K562 (cell line): Measurements from ENCODE around the gene SRGN. TPM values are rescaled to one million over a fixed set of nuclear protein-coding genes. Genes with fewer than 3 reads are reported as not detected.

ENCODE experiments used
- ARID2 ChIP-seq: fragments of 450-650 bp; IDR thresholded peaks from 2 replicates; pipeline ENCODE4 v1.6.1; 2017; ENCODE audit warnings: antibody characterized with exemption, mild to moderate bottlenecking
- E4F1 ChIP-seq: fragments of 250-450 bp; sonication (Bioruptor Pico); IDR thresholded peaks from 2 replicates; pipeline ENCODE4 v1.5.0; 2021; ENCODE audit warnings: mild to moderate bottlenecking, borderline replicate concordance
- ETV5 ChIP-seq: sonication (generic); formaldehyde crosslinking; IDR thresholded peaks from 2 replicates; pipeline ENCODE4 v1.4.0; 2020; ENCODE audit warnings: low read depth, mild to moderate bottlenecking, missing genetic modification reagents
- KHSRP ChIP-seq: fragments of 450-650 bp; IDR thresholded peaks from 2 replicates; pipeline ENCODE4 v1.6.1; 2017
- LARP7 ChIP-seq: fragments of 450-650 bp; IDR thresholded peaks from 2 replicates; pipeline ENCODE4 v1.6.1; 2016
- NFIX ChIP-seq: fragments of 250-450 bp; sonication (Bioruptor Pico); IDR thresholded peaks from 2 replicates; pipeline ENCODE4 v1.4.0; 2020; ENCODE audit warnings: low read depth, mild to moderate bottlenecking, moderate library complexity
- RNF2 ChIP-seq: sonication (generic); IDR thresholded peaks from 2 replicates; pipeline ENCODE4 v1.6.1; 2016
- SREBF2 ChIP-seq: sonication (generic); formaldehyde crosslinking; IDR thresholded peaks from 2 replicates; pipeline ENCODE4 v1.4.0; 2020; ENCODE audit warnings: mild to moderate bottlenecking, missing genetic modification reagents
- ZBTB40 ChIP-seq, 2 experiments: fragments of 450-650 bp in 1 of 2; sonication (generic) in 1 of 2; formaldehyde crosslinking in 1 of 2; IDR thresholded peaks; 2 replicates each; pipeline versions ENCODE4 v1.7.1 to v1.9.0; 2016 to 2022; ENCODE audit warnings: inconsistent platforms in 1 of 2, mild to moderate bottlenecking in 1 of 2, missing genetic modification reagents in 1 of 2
- ZFP1 ChIP-seq: fragments of 450-650 bp; formaldehyde crosslinking; IDR thresholded peaks from 2 replicates; pipeline ENCODE4 v1.4.0; 2020; ENCODE audit warnings: mild to moderate bottlenecking, mixed read lengths
- ZNF518B ChIP-seq: fragments of 250-450 bp; sonication (Bioruptor Pico); IDR thresholded peaks from 2 replicates; pipeline ENCODE4 v1.5.0; 2021; ENCODE audit warnings: mild to moderate bottlenecking, moderate library complexity
- ZNF644 ChIP-seq: fragments of 200-800 bp; sonication (Bioruptor generic); IDR thresholded peaks from 2 replicates; pipeline ENCODE4 v1.6.1; 2016; ENCODE audit warnings: low read depth, missing genetic modification characterization, missing compliant biosample characterization
- polyA plus RNA-seq, 8 experiments: library from polyadenylated mRNA; depleted of rRNA in 4 of 8; stranded (reverse) in 5 of 8; unstranded in 3 of 8; fragments of >200 nt; fragmentation: Nextera tagmentation in 2 of 8; fragmentation: Illumina TruSeq in 1 of 8; extraction: Ambion mirVana in 2 of 8; extraction: Trizol in 1 of 8; gene quantifications; 2 replicates each; pipeline versions ENCODE4 v1.2.1 to v1.2.3, GENCODE V29; 2011 to 2014; ENCODE audit warnings: inconsistent platforms in 1 of 8, missing spikeins in 1 of 8
- total RNA-seq, 7 experiments: library from RNA; depleted of rRNA in 6 of 7; stranded (reverse); fragments of >200 nt in 6 of 7; fragmentation: Illumina TruSeq in 2 of 7; extraction: Trizol in 2 of 7; gene quantifications; 2 replicates each; pipeline versions ENCODE4 v1.2.1 to v1.2.3, GENCODE V29; 2011 to 2021; ENCODE audit warnings: low replicate concordance in 1 of 7

Gene SRGN
- total and polyA plus RNA-seq, 9 of the 15 experiments (the other 6 are each of a cell fraction or from before 2014, with no cell fraction given), result 136 to 304 (median 180) TPM

GRCh38 chr10:69123747-69124562, 36.1 kb downstream of the SRGN start, which contains the start of gene VPS26A (continued):
- peak; percentile 62 for TF ChIP-seq ZBTB40 (IDR thresholded peaks at IDR 0.05)
- no peak for TF ChIP-seq ZBTB40 (CRISPR knock-in tag; IDR thresholded peaks at IDR 0.05)
- no peak for TF ChIP-seq E4F1 (CRISPR knock-in tag)
- peak; percentile 63 for TF ChIP-seq ETV5 (CRISPR knock-in tag)
- TF ChIP-seq ARID2, result no peak
- TF ChIP-seq NFIX (CRISPR knock-in tag), result no peak
- no peak for TF ChIP-seq KHSRP
- TF ChIP-seq LARP7, result no peak
- no peak for TF ChIP-seq ZNF518B (CRISPR knock-in tag)
- 0 out of 2 replicates have a peak, but pooled peaks have one; percentile 78 for TF ChIP-seq SREBF2
- TF ChIP-seq RNF2, result peak; percentile 53; the same call in 1 of the 2 replicates
- no peak for TF ChIP-seq ZNF644 (tag)
- 0 out of 2 replicates have a peak, but pooled peaks have one; percentile 37 for TF ChIP-seq ZFP1
